Choroid plexus epithelial cell (primary cell): ENCODE results near the gene NGEF.
A peak's percentile ranks its signal among the peaks of the same experiment; 100 is the strongest.

Source experiments
- DNase-seq: peaks from one replicate; pipeline ENCODE4 v3.0.0-alpha.2; 2010; ENCODE audit warnings: low read depth
- H3K4me3 ChIP-seq: 2 replicates; pipeline ENCODE4 v1.5.1; 2011; ENCODE audit warnings: low read depth, mild to moderate bottlenecking, control low read depth, low read length, moderate library complexity
- TF ChIP-seq, protein P1 (sequence below): conservative IDR thresholded peaks from 2 replicates; pipeline ENCODE4 v1.5.1; 2011; ENCODE audit warnings: low read depth, mild to moderate bottlenecking, control low read depth, inconsistent platforms, low read length, moderate library complexity

Gene NGEF

DNA sequence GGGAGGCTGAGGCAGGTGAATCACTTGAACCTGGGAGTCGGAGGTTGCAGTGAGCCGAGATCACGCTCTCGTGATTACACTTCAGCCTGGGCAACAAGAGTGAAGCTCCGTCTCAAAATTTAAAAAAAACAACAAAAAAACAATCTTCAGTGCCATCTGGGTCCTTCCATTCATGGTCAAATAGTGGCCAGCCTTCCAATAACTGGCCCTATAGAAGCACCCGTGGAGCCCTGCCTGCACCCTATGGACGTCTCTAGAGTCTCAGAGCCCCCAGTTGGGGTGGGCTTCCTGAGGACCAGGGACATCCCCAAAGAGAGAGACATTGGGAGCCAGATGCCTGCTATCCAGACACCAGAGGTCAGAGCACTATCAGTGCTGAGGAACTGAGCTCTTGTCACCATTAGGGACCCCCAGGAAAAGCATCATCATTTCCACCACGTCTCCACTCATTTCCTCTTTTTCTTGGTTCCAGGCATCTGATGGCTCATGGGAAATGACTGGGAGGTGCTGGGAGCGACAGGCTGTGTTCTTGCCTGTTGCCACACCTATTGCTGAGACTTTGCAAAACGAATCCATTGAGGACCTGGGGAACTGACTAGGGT, 28.8 kb upstream of the NGEF start:
- H3K4me3 ChIP-seq = no peak overlapping the region
- TF ChIP-seq, protein P1, sequence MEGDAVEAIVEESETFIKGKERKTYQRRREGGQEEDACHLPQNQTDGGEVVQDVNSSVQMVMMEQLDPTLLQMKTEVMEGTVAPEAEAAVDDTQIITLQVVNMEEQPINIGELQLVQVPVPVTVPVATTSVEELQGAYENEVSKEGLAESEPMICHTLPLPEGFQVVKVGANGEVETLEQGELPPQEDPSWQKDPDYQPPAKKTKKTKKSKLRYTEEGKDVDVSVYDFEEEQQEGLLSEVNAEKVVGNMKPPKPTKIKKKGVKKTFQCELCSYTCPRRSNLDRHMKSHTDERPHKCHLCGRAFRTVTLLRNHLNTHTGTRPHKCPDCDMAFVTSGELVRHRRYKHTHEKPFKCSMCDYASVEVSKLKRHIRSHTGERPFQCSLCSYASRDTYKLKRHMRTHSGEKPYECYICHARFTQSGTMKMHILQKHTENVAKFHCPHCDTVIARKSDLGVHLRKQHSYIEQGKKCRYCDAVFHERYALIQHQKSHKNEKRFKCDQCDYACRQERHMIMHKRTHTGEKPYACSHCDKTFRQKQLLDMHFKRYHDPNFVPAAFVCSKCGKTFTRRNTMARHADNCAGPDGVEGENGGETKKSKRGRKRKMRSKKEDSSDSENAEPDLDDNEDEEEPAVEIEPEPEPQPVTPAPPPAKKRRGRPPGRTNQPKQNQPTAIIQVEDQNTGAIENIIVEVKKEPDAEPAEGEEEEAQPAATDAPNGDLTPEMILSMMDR = no peak
- DNase-seq = no peak

DNA sequence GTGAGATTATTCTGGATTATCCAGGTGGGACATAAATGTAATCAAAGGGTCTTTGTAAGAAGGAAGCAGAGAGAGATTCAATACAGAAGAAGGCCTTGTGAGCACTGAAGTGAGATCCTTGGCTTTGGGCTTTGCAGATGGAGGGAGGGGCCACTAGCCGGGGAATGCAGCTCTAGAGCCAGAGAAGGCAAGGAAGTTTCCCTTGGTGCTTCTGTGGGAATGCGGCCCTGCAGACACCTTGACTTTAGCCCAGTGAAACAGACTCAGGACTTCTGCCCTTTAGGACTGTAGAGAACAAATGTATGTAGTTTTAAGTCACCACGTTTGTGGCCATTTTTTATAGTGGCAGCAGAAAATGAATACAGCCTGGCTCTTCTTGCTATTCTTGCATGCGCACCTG, 27.5 kb upstream of the NGEF start:
- no peak overlapping the region for H3K4me3 ChIP-seq
- TF ChIP-seq, protein P1 = no peak
- DNase-seq = no peak

DNA sequence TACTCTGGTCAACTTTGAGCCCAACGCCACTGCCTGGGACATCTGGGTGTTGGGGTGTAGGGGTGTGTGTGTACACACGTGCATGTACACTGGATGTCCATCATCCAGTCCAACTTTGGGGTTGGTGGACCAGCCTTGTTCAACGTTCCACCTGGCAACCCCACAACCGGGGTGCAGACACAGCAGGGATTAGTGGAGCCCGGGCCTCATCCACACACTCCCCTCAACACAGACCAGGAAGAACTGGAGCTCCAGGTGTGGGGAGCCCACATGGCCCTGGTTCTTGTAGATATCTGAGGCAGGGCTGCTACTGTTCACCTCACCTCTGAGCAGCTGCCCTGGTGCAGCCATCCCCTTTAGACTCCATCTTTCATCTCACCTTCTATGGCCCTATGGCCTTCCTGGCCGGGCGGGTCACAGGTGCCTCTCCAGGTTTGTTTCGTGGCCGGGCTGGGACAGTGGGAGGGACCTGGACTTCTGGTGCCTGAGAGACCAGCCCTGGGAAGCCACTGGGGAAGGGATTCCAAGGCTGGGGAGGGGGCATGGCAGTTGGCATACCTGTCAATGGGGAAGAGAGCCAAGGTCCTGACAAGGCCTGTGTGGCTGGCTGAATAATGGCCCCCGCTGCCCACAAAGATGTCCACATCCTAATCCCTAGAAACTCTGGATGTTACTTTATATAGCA, 26.9 kb upstream of the NGEF start:
- no peak for DNase-seq
- TF ChIP-seq, protein P1 = no peak
- no peak overlapping the region for H3K4me3 ChIP-seq

DNA sequence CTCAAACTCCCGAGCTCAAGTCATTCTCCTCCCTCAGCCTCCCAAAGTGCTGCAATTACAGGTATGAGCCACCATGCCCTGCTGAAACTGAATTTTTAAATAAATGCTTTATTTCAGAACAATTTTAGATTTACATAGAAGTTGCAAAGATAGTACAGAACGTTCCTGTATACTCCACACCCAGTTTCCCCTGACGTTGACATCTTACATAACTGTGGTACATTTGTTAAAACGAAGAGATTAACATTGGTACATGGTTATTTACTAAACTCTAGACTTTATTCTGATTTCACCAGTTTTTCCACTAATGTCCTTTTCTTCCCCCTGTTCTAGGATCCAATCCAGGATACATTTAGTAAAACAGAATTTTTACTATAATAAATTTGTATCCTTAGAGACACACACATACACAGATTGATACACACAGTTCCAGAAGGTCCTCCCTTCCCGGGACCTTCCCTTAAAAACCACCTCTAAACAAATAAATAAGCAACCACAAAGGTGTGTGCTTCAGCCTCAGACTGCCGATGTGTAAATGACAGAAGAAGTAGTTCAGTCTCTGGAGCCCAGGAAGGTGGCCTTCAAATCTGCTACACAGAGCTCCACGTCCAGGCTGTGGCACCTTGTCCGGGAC, 26.3 kb upstream of the NGEF start:
- H3K4me3 ChIP-seq = no peak overlapping the region
- no peak for DNase-seq
- TF ChIP-seq, protein P1 = no peak

DNA sequence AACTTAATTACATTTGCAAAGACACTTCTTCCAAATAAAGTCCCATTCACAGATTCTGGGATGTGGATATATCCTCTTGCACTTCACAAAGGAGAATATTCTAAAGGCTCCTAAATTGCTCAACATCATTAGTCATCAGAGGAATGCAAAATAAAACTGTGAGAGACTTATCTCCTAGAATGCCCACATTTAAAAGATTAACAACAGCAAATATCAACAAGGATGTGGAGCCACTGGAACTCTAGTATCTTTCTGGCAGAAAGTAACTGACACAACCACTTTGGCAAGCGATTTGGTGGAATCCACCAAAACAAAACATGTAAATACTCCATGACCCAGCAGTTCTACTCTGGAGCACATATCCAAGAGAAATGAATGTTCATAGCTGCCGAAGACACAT, 24.0 kb upstream of the NGEF start:
- peak; percentile 51 for DNase-seq
- H3K4me3 ChIP-seq = no peak overlapping the region
- TF ChIP-seq, protein P1 = no peak

DNA sequence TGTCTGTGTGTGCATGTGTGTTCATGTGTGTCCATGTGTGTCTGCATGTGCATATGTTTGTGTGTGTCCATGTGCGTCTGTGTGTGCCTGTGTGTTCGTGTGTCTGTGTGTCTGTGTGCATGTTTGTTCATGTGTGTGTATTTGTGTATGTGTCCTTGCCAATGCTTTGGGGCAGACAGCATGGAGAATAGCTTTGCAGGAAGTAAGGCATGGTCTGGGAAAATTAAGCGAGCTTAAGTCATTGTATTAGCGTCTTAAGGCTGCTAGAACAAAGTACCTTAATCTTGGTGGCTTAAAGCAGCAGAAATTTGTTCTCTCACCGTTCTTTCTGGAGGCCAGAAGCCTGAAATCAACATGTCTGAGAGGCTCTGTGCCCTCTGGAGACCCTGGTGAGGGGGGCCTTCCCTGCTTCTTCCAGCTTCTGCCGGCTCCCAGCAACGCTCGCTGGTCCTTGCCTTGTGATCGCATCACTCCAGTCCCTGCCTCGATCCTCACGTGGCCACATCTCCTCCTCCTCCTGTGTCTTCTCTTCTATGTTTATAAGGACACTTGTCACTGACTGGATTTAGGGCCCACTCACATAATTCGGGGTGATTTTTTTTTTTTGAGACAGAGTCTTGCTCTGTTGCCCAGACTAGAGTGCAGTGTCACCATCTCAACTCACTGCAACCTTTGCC, 23.2 kb upstream of the NGEF start:
- no peak overlapping the region for H3K4me3 ChIP-seq
- no peak for DNase-seq
- TF ChIP-seq, protein P1 = no peak
